GM23338 (cell line): ENCODE measurements around the gene RASGRF2. TPM values are rescaled to one million over a fixed set of nuclear protein-coding genes. Genes with fewer than 3 reads are reported as not detected.

Experiments used
- ATAC-seq: fragments of 200-7000 bp; cut with Tn5 transposase; 3 replicates; pipeline ENCODE4 v1.9.1; 2020
- DNase-seq: peaks from one replicate; pipeline ENCODE4 v3.0.0-alpha.2; 2015; ENCODE audit warnings: low spot score
- H2AFZ ChIP-seq: fragments of 200-600 bp; sonication (generic); 2 replicates; pipeline ENCODE4 v1.8.0; 2016; ENCODE audit warnings: antibody characterized with exemption, mild to moderate bottlenecking, moderate library complexity
- H3F3A ChIP-seq: fragments of 200-600 bp; sonication (generic); replicated peaks from 2 replicates; pipeline ENCODE4 v1.8.0; 2017; ENCODE audit warnings: antibody characterized with exemption, mixed run types, low read depth
- H3K27ac ChIP-seq: fragments of 200-600 bp; sonication (generic); 2 replicates; pipeline ENCODE4 v1.6.1; 2016; ENCODE audit warnings: low read depth
- H3K27me3 ChIP-seq: fragments of 200-600 bp; sonication (generic); 2 replicates; pipeline ENCODE4 v1.8.0; 2016; ENCODE audit warnings: mild to moderate bottlenecking, mixed run types, moderate library complexity; ENCODE audit not compliant: insufficient read depth
- H3K36me3 ChIP-seq: fragments of 200-600 bp; sonication (generic); 2 replicates; pipeline ENCODE4 v1.8.0; 2016; ENCODE audit warnings: mild to moderate bottlenecking; ENCODE audit not compliant: insufficient read depth
- H3K4me1 ChIP-seq: fragments of 200-600 bp; sonication (generic); 2 replicates; pipeline ENCODE4 v1.8.0; 2016; ENCODE audit warnings: mild to moderate bottlenecking, moderate library complexity; ENCODE audit not compliant: insufficient read depth
- H3K4me2 ChIP-seq: fragments of 200-600 bp; sonication (generic); 2 replicates; pipeline ENCODE4 v1.7.1; 2017; ENCODE audit warnings: mixed run types
- H3K4me3 ChIP-seq: fragments of 200-600 bp; sonication (generic); 2 replicates; pipeline ENCODE4 v1.6.1; 2016; ENCODE audit warnings: mixed run types
- H3K79me2 ChIP-seq: fragments of 200-600 bp; sonication (generic); replicated peaks from 2 replicates; pipeline ENCODE4 v1.8.0; 2017; ENCODE audit warnings: mild to moderate bottlenecking; ENCODE audit not compliant: insufficient read depth
- H3K9me2 ChIP-seq: fragments of 200-600 bp; sonication (generic); 2 replicates; pipeline ENCODE4 v1.8.0; 2017; ENCODE audit not compliant: insufficient read depth
- H4K20me1 ChIP-seq: fragments of 200-600 bp; sonication (generic); replicated peaks from 2 replicates; pipeline ENCODE4 v1.8.0; 2017; ENCODE audit warnings: mild to moderate bottlenecking; ENCODE audit not compliant: insufficient read depth
- H3K27ac Mint-ChIP-seq: 2 replicates; pipeline ENCODE4 v1.8.0; 2020; ENCODE audit warnings: inconsistent platforms, mild to moderate bottlenecking, moderate library complexity, mixed read lengths
- H3K27me3 Mint-ChIP-seq: 3 replicates; pipeline ENCODE4 v1.8.0; 2022; ENCODE audit warnings: low read depth, mild to moderate bottlenecking, moderate library complexity, mixed read lengths, inconsistent platforms; ENCODE audit not compliant: insufficient read depth, poor library complexity
- H3K36me3 Mint-ChIP-seq: 3 replicates; pipeline ENCODE4 v1.8.0; 2021; ENCODE audit warnings: low read depth, mild to moderate bottlenecking, inconsistent platforms, moderate library complexity, mixed read lengths
- H3K4me1 Mint-ChIP-seq: 3 replicates; pipeline ENCODE4 v1.8.0; 2020; ENCODE audit warnings: mild to moderate bottlenecking, inconsistent platforms, mixed read lengths
- H3K4me3 Mint-ChIP-seq: 3 replicates; pipeline ENCODE4 v1.8.0; 2021; ENCODE audit warnings: moderate library complexity, mild to moderate bottlenecking, inconsistent platforms, mixed read lengths
- H3K9me3 Mint-ChIP-seq: 3 replicates; pipeline ENCODE4 v1.8.0; 2020; ENCODE audit warnings: moderate library complexity, mild to moderate bottlenecking, inconsistent platforms, mixed read lengths
- CTCF ChIP-seq, 2 experiments: fragments of 200-600 bp in 1 of 2; sonication (generic) in 1 of 2; conservative IDR thresholded peaks; 2 replicates each; pipeline versions ENCODE4 v1.5.1 to v1.6.1; 2016 to 2017; ENCODE audit warnings: antibody characterized with exemption in 2 of 2, low read depth in 2 of 2, mild to moderate bottlenecking in 2 of 2, moderate library complexity in 1 of 2
- ETS1 ChIP-seq: IDR thresholded peaks from 2 replicates; pipeline ENCODE4 v1.6.1; 2016; ENCODE audit warnings: antibody characterized with exemption
- STAT1 ChIP-seq: IDR thresholded peaks from one replicate; pipeline ENCODE4 v1.6.1; 2016; ENCODE audit warnings: antibody characterized with exemption; ENCODE audit not compliant: unreplicated experiment
- polyA plus RNA-seq: library from polyadenylated mRNA; unstranded; fragments of >200 nt; fragmentation: Nextera tagmentation; extraction: Ambion mirVana; gene quantifications from 2 replicates; pipeline ENCODE4 v1.2.1, GENCODE V29; 2016
- total RNA-seq: library from RNA; depleted of rRNA; stranded (reverse); fragments of >200 nt; shearing (Covaris generic); gene quantifications from 2 replicates; pipeline ENCODE4 v1.2.3, GENCODE V29; 2014
- TF ChIP-seq, protein P1 (sequence below): fragments of 250-450 bp; sonication (Bioruptor Pico); IDR thresholded peaks from 2 replicates; pipeline ENCODE4 v1.5.0; 2020; ENCODE audit warnings: mild to moderate bottlenecking, moderate library complexity

The RASGRF2 gene
- total and polyA plus RNA-seq, 2 experiments from 2014 or later = 5.0 to 19.2 TPM

- peaks cover 6% of the 10 kb centered on the region; the same call in 1 of the 2 replicates for H4K20me1 ChIP-seq
- H3K27me3 Mint-ChIP-seq = peaks cover 3% of the 10 kb centered on the region
- H3K4me3 Mint-ChIP-seq = no peak overlapping the region
- H3K4me1 Mint-ChIP-seq = peaks cover 8% of the 10 kb centered on the region; the same call in 2 of the 3 replicates
- H3K27me3 ChIP-seq = no peaks in the 10 kb centered on the region
- no peaks in the 10 kb centered on the region for H3K9me3 Mint-ChIP-seq
- TF ChIP-seq STAT1 = no peak
- TF ChIP-seq CTCF (conservative IDR thresholded peaks at IDR 0.05; ENCODE audit: low read depth in 2 of 2) = no peak
- no peak for TF ChIP-seq ETS1
- TF ChIP-seq, protein P1, sequence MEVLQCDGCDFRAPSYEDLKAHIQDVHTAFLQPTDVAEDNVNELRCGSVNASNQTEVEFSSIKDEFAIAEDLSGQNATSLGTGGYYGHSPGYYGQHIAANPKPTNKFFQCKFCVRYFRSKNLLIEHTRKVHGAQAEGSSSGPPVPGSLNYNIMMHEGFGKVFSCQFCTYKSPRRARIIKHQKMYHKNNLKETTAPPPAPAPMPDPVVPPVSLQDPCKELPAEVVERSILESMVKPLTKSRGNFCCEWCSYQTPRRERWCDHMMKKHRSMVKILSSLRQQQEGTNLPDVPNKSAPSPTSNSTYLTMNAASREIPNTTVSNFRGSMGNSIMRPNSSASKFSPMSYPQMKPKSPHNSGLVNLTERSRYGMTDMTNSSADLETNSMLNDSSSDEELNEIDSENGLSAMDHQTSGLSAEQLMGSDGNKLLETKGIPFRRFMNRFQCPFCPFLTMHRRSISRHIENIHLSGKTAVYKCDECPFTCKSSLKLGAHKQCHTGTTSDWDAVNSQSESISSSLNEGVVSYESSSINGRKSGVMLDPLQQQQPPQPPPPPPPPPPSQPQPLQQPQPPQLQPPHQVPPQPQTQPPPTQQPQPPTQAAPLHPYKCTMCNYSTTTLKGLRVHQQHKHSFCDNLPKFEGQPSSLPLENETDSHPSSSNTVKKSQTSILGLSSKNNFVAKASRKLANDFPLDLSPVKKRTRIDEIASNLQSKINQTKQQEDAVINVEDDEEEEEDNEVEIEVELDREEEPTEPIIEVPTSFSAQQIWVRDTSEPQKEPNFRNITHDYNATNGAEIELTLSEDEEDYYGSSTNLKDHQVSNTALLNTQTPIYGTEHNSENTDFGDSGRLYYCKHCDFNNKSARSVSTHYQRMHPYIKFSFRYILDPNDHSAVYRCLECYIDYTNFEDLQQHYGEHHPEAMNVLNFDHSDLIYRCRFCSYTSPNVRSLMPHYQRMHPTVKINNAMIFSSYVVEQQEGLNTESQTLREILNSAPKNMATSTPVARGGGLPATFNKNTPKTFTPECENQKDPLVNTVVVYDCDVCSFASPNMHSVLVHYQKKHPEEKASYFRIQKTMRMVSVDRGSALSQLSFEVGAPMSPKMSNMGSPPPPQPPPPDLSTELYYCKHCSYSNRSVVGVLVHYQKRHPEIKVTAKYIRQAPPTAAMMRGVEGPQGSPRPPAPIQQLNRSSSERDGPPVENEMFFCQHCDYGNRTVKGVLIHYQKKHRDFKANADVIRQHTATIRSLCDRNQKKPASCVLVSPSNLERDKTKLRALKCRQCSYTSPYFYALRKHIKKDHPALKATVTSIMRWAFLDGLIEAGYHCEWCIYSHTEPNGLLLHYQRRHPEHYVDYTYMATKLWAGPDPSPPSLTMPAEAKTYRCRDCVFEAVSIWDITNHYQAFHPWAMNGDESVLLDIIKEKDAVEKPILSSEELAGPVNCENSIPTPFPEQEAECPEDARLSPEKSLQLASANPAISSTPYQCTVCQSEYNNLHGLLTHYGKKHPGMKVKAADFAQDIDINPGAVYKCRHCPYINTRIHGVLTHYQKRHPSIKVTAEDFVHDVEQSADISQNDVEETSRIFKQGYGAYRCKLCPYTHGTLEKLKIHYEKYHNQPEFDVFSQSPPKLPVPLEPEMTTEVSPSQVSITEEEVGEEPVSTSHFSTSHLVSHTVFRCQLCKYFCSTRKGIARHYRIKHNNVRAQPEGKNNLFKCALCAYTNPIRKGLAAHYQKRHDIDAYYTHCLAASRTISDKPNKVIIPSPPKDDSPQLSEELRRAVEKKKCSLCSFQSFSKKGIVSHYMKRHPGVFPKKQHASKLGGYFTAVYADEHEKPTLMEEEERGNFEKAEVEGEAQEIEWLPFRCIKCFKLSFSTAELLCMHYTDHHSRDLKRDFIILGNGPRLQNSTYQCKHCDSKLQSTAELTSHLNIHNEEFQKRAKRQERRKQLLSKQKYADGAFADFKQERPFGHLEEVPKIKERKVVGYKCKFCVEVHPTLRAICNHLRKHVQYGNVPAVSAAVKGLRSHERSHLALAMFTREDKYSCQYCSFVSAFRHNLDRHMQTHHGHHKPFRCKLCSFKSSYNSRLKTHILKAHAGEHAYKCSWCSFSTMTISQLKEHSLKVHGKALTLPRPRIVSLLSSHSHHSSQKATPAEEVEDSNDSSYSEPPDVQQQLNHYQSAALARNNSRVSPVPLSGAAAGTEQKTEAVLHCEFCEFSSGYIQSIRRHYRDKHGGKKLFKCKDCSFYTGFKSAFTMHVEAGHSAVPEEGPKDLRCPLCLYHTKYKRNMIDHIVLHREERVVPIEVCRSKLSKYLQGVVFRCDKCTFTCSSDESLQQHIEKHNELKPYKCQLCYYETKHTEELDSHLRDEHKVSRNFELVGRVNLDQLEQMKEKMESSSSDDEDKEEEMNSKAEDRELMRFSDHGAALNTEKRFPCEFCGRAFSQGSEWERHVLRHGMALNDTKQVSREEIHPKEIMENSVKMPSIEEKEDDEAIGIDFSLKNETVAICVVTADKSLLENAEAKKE (CRISPR knock-in tag) = no peak
- H3K36me3 Mint-ChIP-seq = no peaks in the 10 kb centered on the region
- H3K9me2 ChIP-seq = no peaks in the 10 kb centered on the region
- H2AFZ ChIP-seq = no peak overlapping the region
- DNase-seq = no peak
- H3K27ac Mint-ChIP-seq = no peak overlapping the region
- H3K36me3 ChIP-seq = no peaks in the 10 kb centered on the region
- no peak overlapping the region for H3K4me2 ChIP-seq
- H3F3A ChIP-seq = no peaks in the 10 kb centered on the region
- H3K27ac ChIP-seq = no peak overlapping the region
- ATAC-seq = no peak
- H3K4me3 ChIP-seq = no peak overlapping the region
- H3K4me1 ChIP-seq = peaks cover 6% of the 10 kb centered on the region; the same call in 1 of the 2 replicates
- H3K79me2 ChIP-seq = peaks cover 10% of the 10 kb centered on the region
Measured at GRCh38 chr5:81019748-81020147, 59.6 kb downstream of the RASGRF2 start.
